Embryonic facial prominence (tissue), 1 donor: Measurements from ENCODE around the gene ARMC3.
"Not testable (repeated sequence)": the region's sequence is repeated elsewhere in the genome, so short reads cannot be mapped to it uniquely, and the experiment has no call there.

Experiments
- DNase-seq: peaks from one replicate; pipeline ENCODE4 v3.0.0-alpha.2; 2016; ENCODE audit errors: extremely low spot score

Gene ARMC3

GRCh38 chr10:23048191-23048590 lies 120.3 kb downstream of the ARMC3 start:
- DNase-seq = no peak

- DNase-seq = no peak
These were observed 123.4 kb downstream of the ARMC3 start for GRCh38 chr10:23051278-23051677.

- no peak for DNase-seq
These were observed 124.0 kb downstream of the ARMC3 start for GRCh38 chr10:23051855-23052331.

GRCh38 chr10:23053036-23053435 lies 125.2 kb downstream of the ARMC3 start:
- DNase-seq = no peak

GRCh38 chr10:23055424-23056185 lies 127.8 kb downstream of the ARMC3 start:
- DNase-seq = no peak

- no peak for DNase-seq
These were observed 128.3 kb downstream of the ARMC3 start for GRCh38 chr10:23056186-23056579.

- DNase-seq = no peak
These were observed 130.5 kb downstream of the ARMC3 start for GRCh38 chr10:23058366-23058765.

GRCh38 chr10:23060918-23061317 lies 133.1 kb downstream of the ARMC3 start:
- DNase-seq = no peak

- no peak for DNase-seq
These were observed 135.5 kb downstream of the ARMC3 start for GRCh38 chr10:23063045-23063972.

- no peak for DNase-seq
These were observed 136.3 kb downstream of the ARMC3 start for GRCh38 chr10:23063973-23064812.

GRCh38 chr10:23064813-23065114 lies 136.9 kb downstream of the ARMC3 start:
- DNase-seq = not testable (repeated sequence)

GRCh38 chr10:23065181-23065948 lies 137.5 kb downstream of the ARMC3 start:
- DNase-seq = no peak

- DNase-seq = no peak
These were observed 139.5 kb downstream of the ARMC3 start for GRCh38 chr10:23067337-23067736.

- DNase-seq = no peak
These were observed 140.3 kb downstream of the ARMC3 start for GRCh38 chr10:23067939-23068775.

GRCh38 chr10:23069019-23069815 lies 141.4 kb downstream of the ARMC3 start:
- no peak for DNase-seq

GRCh38 chr10:23070092-23070912 lies 142.4 kb downstream of the ARMC3 start:
- DNase-seq = not testable (repeated sequence)

GRCh38 chr10:23070913-23071218 lies 143.0 kb downstream of the ARMC3 start:
- no peak for DNase-seq

- not testable (repeated sequence) for DNase-seq
These were observed 144.7 kb downstream of the ARMC3 start for GRCh38 chr10:23072593-23072992.

- no peak for DNase-seq
These were observed 145.7 kb downstream of the ARMC3 start for GRCh38 chr10:23073527-23073926.
